Liver (tissue), 9 donors: ENCODE measurements around the gene WNT8B. TPM values are rescaled to one million over a fixed set of nuclear protein-coding genes. Genes with fewer than 3 reads are reported as not detected.

Experiments used
- DNase-seq: peaks from one replicate; pipeline ENCODE4 v3.0.0-alpha.2; 2017; ENCODE audit warnings: low spot score
- H3K27ac ChIP-seq, 2 donors: one replicate each; pipeline ENCODE4 v1.7.0; 2013; ENCODE audit warnings: inconsistent platforms in 2 of 2, low read length in 2 of 2, control low read depth in 1 of 2, low read depth in 1 of 2, mild to moderate bottlenecking in 1 of 2
- H3K27me3 ChIP-seq, 4 donors: one replicate each; pipeline versions ENCODE4 v1.6.1 to v1.7.0; 2013; ENCODE audit warnings: low read length in 3 of 4, inconsistent platforms in 1 of 4, mild to moderate bottlenecking in 1 of 4, moderate library complexity in 1 of 4; ENCODE audit not compliant: control insufficient read depth in 4 of 4, insufficient read depth in 4 of 4
- H3K36me3 ChIP-seq, 4 donors: one replicate each; pipeline versions ENCODE4 v1.6.1 to v1.7.0; 2013; ENCODE audit warnings: low read length in 3 of 4, mild to moderate bottlenecking in 3 of 4, low read depth in 1 of 4, moderate library complexity in 1 of 4; ENCODE audit not compliant: control insufficient read depth in 4 of 4, insufficient read depth in 3 of 4
- H3K4me1 ChIP-seq, 4 donors: one replicate each; pipeline versions ENCODE4 v1.6.1 to v1.7.0; 2013; ENCODE audit warnings: low read length in 3 of 4, mild to moderate bottlenecking in 3 of 4, moderate library complexity in 1 of 4; ENCODE audit not compliant: control insufficient read depth in 4 of 4, insufficient read depth in 4 of 4
- H3K4me3 ChIP-seq, 3 donors: one replicate each; pipeline versions ENCODE4 v1.6.1 to v1.7.0; 2013; ENCODE audit warnings: low read length in 3 of 3, control low read depth in 1 of 3, low read depth in 1 of 3, mild to moderate bottlenecking in 1 of 3
- H3K9ac ChIP-seq, 2 donors: one replicate each; pipeline ENCODE4 v1.7.0; 2013; ENCODE audit warnings: low read length in 2 of 2, mild to moderate bottlenecking in 2 of 2, moderate library complexity in 2 of 2, control low read depth in 1 of 2, low read depth in 1 of 2
- H3K9me3 ChIP-seq, 4 donors: one replicate each; pipeline versions ENCODE4 v1.6.1 to v1.7.0; 2013; ENCODE audit warnings: low read length in 3 of 4; ENCODE audit not compliant: control insufficient read depth in 4 of 4
- ATF3 ChIP-seq: IDR thresholded peaks from 2 replicates; pipeline ENCODE4 v1.6.1; 2016; ENCODE audit warnings: antibody characterized with exemption
- CTCF ChIP-seq: fragments of 150-350 bp; IDR thresholded peaks from 2 replicates; pipeline ENCODE4 v1.5.1; 2017; ENCODE audit warnings: improper control_type of control experiment, low read depth, low read length; ENCODE audit not compliant: missing input control
- EGR1 ChIP-seq, 2 donors: IDR thresholded peaks; 2 replicates each; pipeline ENCODE4 v1.6.1; 2016 to 2018; ENCODE audit warnings: antibody characterized with exemption in 2 of 2, low read depth in 2 of 2
- FOXA1 ChIP-seq: IDR thresholded peaks from 2 replicates; pipeline ENCODE4 v1.6.1; 2016; ENCODE audit warnings: antibody characterized with exemption
- FOXA2 ChIP-seq: IDR thresholded peaks from 2 replicates; pipeline ENCODE4 v1.6.1; 2016; ENCODE audit warnings: antibody characterized with exemption
- GABPA ChIP-seq, 2 donors: IDR thresholded peaks in 1 of 2; conservative IDR thresholded peaks in 1 of 2; 2 replicates each; pipeline ENCODE4 v1.6.1; 2016; ENCODE audit warnings: antibody characterized with exemption in 2 of 2, mild to moderate bottlenecking in 1 of 2, moderate library complexity in 1 of 2
- HNF4A ChIP-seq, 2 donors: conservative IDR thresholded peaks; 2 replicates each; pipeline ENCODE4 v1.6.1; 2016; ENCODE audit warnings: antibody characterized with exemption in 2 of 2, mild to moderate bottlenecking in 2 of 2
- HNF4G ChIP-seq: IDR thresholded peaks from 2 replicates; pipeline ENCODE4 v1.6.1; 2016; ENCODE audit warnings: antibody characterized with exemption
- JUND ChIP-seq, 2 donors: IDR thresholded peaks; 2 replicates each; pipeline ENCODE4 v1.6.1; 2016; ENCODE audit warnings: antibody characterized with exemption in 2 of 2
- MAX ChIP-seq: IDR thresholded peaks from 2 replicates; pipeline ENCODE4 v1.6.1; 2016; ENCODE audit warnings: antibody characterized with exemption
- NR2F2 ChIP-seq: IDR thresholded peaks from 2 replicates; pipeline ENCODE4 v1.6.1; 2016; ENCODE audit warnings: antibody characterized with exemption
- RAD21 ChIP-seq, 2 donors: IDR thresholded peaks; 2 replicates each; pipeline ENCODE4 v1.6.1; 2016; ENCODE audit warnings: antibody characterized with exemption in 2 of 2, mild to moderate bottlenecking in 2 of 2
- REST ChIP-seq: IDR thresholded peaks from 2 replicates; pipeline ENCODE4 v1.6.1; 2016; ENCODE audit warnings: antibody characterized with exemption, mild to moderate bottlenecking
- RXRA ChIP-seq, 2 donors: IDR thresholded peaks; 2 replicates each; pipeline ENCODE4 v1.6.1; 2017 to 2018; ENCODE audit warnings: antibody characterized with exemption in 2 of 2, mild to moderate bottlenecking in 1 of 2
- SP1 ChIP-seq: IDR thresholded peaks from 2 replicates; pipeline ENCODE4 v1.6.1; 2018; ENCODE audit warnings: antibody characterized with exemption, mild to moderate bottlenecking
- TAF1 ChIP-seq: conservative IDR thresholded peaks from 2 replicates; pipeline ENCODE4 v1.6.1; 2016; ENCODE audit warnings: antibody characterized with exemption, mild to moderate bottlenecking
- YY1 ChIP-seq: IDR thresholded peaks from 2 replicates; pipeline ENCODE4 v1.6.1; 2016; ENCODE audit warnings: antibody characterized with exemption, mild to moderate bottlenecking
- ZBTB33 ChIP-seq: IDR thresholded peaks from 2 replicates; pipeline ENCODE4 v1.6.1; 2016; ENCODE audit warnings: antibody characterized with exemption
- WGBS: extraction: QIAGEN DNeasy Blood & Tissue Kit; methylation state at CpG from one replicate; pipeline ENCODE4 v1.1.7; 2013; 5-methylcytosine and 5-hydroxymethylcytosine counted together
- polyA plus RNA-seq, 2 donors: library from polyadenylated mRNA; stranded (reverse) in 1 of 2; unstranded in 1 of 2; fragments of 200-250 nt in 1 of 2; fragments of >200 nt in 1 of 2; fragmentation: Nextera tagmentation in 1 of 2; extraction: Ambion mirVana in 1 of 2; gene quantifications; one replicate each; pipeline versions ENCODE4 v1.2.1 to v1.2.3, GENCODE V29; 2013 to 2015
- total RNA-seq, 2 donors: library from RNA; depleted of rRNA; stranded (reverse); fragments of >200 nt; gene quantifications; one replicate each; pipeline ENCODE4 v1.2.3, GENCODE V29; 2014
- donor health status: healthy.
- donor health status: healthy.
- donor health status: healthy.
- donor health status: healthy.
- donor health status: healthy.

Gene WNT8B
- total and polyA plus RNA-seq, 4 donors, result not detected

GRCh38 chr10:100516847-100517246 is 54.0 kb downstream of the WNT8B start:
- H3K36me3 ChIP-seq, result peaks cover 0 to 5% (median 0%) of the 10 kb centered on the region in 4 donors
- no peak overlapping the region for H3K4me3 ChIP-seq
- peak overlapping the region; percentile 74 to 94 for H3K27ac ChIP-seq
- H3K9ac ChIP-seq, result no peak overlapping the region
- TF ChIP-seq RAD21 (IDR thresholded peaks at IDR 0.05), result peak; percentile 56 to 74
- TF ChIP-seq CTCF, result peak; percentile 46
- peak in 1 of 2 donors; percentile 17 for TF ChIP-seq GABPA (IDR thresholded peaks at IDR 0.05 in 1 of 2, conservative IDR thresholded peaks at IDR 0.05 in 1 of 2)
- no peak for TF ChIP-seq ATF3
- TF ChIP-seq ZBTB33, result no peak
- TF ChIP-seq NR2F2, result no peak
- TF ChIP-seq JUND (IDR thresholded peaks at IDR 0.05), result no peak
- peak; percentile 47 for TF ChIP-seq FOXA1
- TF ChIP-seq YY1, result peak; percentile 31
- no peak for TF ChIP-seq HNF4G
- TF ChIP-seq FOXA2, result peak; percentile 60
- TF ChIP-seq SP1, result peak; percentile 83
- TF ChIP-seq MAX, result no peak
- TF ChIP-seq RXRA (IDR thresholded peaks at IDR 0.05), result peak; percentile 92 to 97
- peak; percentile 45 to 63 for TF ChIP-seq HNF4A (conservative IDR thresholded peaks at IDR 0.05)
- TF ChIP-seq REST, result peak; percentile 13
- TF ChIP-seq EGR1 (IDR thresholded peaks at IDR 0.05; ENCODE audit: low read depth in 2 of 2), result no peak
- no peak for TF ChIP-seq TAF1
- no peaks in the 10 kb centered on the region for H3K27me3 ChIP-seq
- WGBS, result 35% methylated on average over 2 of the region's 2 CpGs
- peaks cover 3 to 29% (median 10%) of the 10 kb centered on the region in 4 donors for H3K4me1 ChIP-seq
- no peaks in the 10 kb centered on the region for H3K9me3 ChIP-seq
- no peak for DNase-seq
